ENCODE results near the gene BTG3.
A peak's percentile ranks its signal among the peaks of the same experiment; 100 is the strongest.

BTG3 gene

GRCh38 chr21:17607684-17608083, 5.0 kb downstream of the BTG3 start:
- Histone ChIP-seq H3K4me2 (ENCODE audit: low read depth, low read length, poor library complexity, severe bottlenecking) (peak overlapping the region; percentile 95), H3K4me1 (ENCODE audit: insufficient read depth, low read length, poor library complexity, severe bottlenecking) (peaks cover 69% of the 10 kb centered on the region), H3F3A (ENCODE audit: low read depth) (no peaks in the 10 kb centered on the region), H3K9me3 (ENCODE audit: insufficient read depth, low read depth, low read length) (no peaks in the 10 kb centered on the region), H3K27me3 (ENCODE audit: insufficient read depth, low read length, poor library complexity, severe bottlenecking) (no peaks in the 10 kb centered on the region), H3K9ac (ENCODE audit: low read depth, low read length, poor library complexity, severe bottlenecking) (peak overlapping the region; percentile 72), H3K79me2 (ENCODE audit: insufficient read depth, low read length) (peaks cover 97% of the 10 kb centered on the region), H3K4me3 (ENCODE audit: low read length, poor library complexity, severe bottlenecking) (peak overlapping the region; percentile 80), H3K36me3 (ENCODE audit: insufficient read depth, low read length) (peaks cover 32% of the 10 kb centered on the region), H4K20me1 (ENCODE audit: insufficient read depth, low read length, poor library complexity, severe bottlenecking) (peaks cover 85% of the 10 kb centered on the region), H3K9me2 (replicated peaks; ENCODE audit: low read depth, low read length) (no peaks in the 10 kb centered on the region), H2AFZ (ENCODE audit: low read length) (no peak overlapping the region)
- TF ChIP-seq EZH2phosphoT487 (IDR thresholded peaks at IDR 0.05; ENCODE audit: borderline replicate concordance) = no peak
- TF ChIP-seq, protein P1, sequence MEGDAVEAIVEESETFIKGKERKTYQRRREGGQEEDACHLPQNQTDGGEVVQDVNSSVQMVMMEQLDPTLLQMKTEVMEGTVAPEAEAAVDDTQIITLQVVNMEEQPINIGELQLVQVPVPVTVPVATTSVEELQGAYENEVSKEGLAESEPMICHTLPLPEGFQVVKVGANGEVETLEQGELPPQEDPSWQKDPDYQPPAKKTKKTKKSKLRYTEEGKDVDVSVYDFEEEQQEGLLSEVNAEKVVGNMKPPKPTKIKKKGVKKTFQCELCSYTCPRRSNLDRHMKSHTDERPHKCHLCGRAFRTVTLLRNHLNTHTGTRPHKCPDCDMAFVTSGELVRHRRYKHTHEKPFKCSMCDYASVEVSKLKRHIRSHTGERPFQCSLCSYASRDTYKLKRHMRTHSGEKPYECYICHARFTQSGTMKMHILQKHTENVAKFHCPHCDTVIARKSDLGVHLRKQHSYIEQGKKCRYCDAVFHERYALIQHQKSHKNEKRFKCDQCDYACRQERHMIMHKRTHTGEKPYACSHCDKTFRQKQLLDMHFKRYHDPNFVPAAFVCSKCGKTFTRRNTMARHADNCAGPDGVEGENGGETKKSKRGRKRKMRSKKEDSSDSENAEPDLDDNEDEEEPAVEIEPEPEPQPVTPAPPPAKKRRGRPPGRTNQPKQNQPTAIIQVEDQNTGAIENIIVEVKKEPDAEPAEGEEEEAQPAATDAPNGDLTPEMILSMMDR (conservative IDR thresholded peaks at IDR 0.05; ENCODE audit: low read length) = no peak

DNA sequence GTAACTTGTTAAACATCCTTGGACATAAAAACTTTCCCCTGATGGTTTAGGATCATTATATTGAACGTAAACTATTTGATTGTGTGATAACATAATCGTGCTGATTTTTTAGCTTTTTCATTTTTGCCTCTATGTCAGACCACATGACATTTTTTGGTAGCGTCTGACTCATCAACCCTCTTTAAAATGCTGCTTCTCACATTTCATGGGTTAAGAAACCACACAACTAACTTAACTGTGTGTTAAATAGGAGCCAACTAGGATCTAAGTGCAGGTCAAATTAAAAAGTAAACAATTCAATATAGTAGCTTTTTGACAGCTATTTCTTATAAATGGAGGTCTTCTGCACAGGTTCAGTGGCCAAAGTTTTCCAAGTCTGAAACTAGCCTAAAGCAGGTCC, 9.8 kb downstream of the BTG3 start:
- Histone ChIP-seq H2AFZ (ENCODE audit: low read length) (no peak overlapping the region), H3K27me3 (ENCODE audit: insufficient read depth, low read length, poor library complexity, severe bottlenecking) (no peaks in the 10 kb centered on the region), H3K9me2 (replicated peaks; ENCODE audit: low read depth, low read length) (no peaks in the 10 kb centered on the region), H3K4me3 (ENCODE audit: low read length, poor library complexity, severe bottlenecking) (peak overlapping the region; percentile 27), H3K4me1 (ENCODE audit: insufficient read depth, low read length, poor library complexity, severe bottlenecking) (peaks cover 54% of the 10 kb centered on the region), H3K36me3 (ENCODE audit: insufficient read depth, low read length) (peaks cover 67% of the 10 kb centered on the region), H3K79me2 (ENCODE audit: insufficient read depth, low read length) (peaks cover 96% of the 10 kb centered on the region), H3K9me3 (ENCODE audit: insufficient read depth, low read depth, low read length) (no peaks in the 10 kb centered on the region), H3K4me2 (ENCODE audit: low read depth, low read length, poor library complexity, severe bottlenecking) (peak overlapping the region; percentile 95), H3F3A (ENCODE audit: low read depth) (no peaks in the 10 kb centered on the region), H3K9ac (ENCODE audit: low read depth, low read length, poor library complexity, severe bottlenecking) (no peak overlapping the region), H4K20me1 (ENCODE audit: insufficient read depth, low read length, poor library complexity, severe bottlenecking) (peaks cover 82% of the 10 kb centered on the region)
- no peak for TF ChIP-seq EZH2phosphoT487 (IDR thresholded peaks at IDR 0.05; ENCODE audit: borderline replicate concordance)
- TF ChIP-seq, protein P1 (conservative IDR thresholded peaks at IDR 0.05; ENCODE audit: low read length) = no peak

DNA sequence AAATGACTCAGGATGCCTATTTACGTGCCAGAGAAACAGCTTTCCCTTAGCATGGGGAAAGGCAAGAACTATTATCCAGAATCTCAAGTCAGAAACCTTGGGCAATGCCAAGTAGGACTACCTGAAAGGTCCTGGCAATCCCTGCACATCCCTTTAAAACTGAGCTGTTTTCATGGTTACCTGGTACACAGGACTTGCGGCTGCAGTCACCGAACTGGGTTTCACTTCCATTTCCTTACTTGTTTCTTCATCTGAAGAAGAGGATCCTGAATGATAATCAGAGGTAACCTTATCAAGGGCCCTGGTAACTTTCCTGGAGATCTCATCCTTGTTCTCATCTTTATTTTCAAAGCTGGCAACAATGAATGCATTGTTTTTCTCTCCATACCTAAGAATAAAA, 14.3 kb downstream of the BTG3 start:
- peaks cover 19% of the 10 kb centered on the region for H3K4me1 ChIP-seq (ENCODE audit: insufficient read depth, low read length, poor library complexity, severe bottlenecking)
- H3K79me2 ChIP-seq (ENCODE audit: insufficient read depth, low read length) = peaks cover 51% of the 10 kb centered on the region
- no peak overlapping the region for H3K4me2 ChIP-seq (ENCODE audit: low read depth, low read length, poor library complexity, severe bottlenecking)
- H3K9me3 ChIP-seq (ENCODE audit: insufficient read depth, low read depth, low read length) = no peaks in the 10 kb centered on the region
- H3K4me3 ChIP-seq (ENCODE audit: low read length, poor library complexity, severe bottlenecking) = no peak overlapping the region
- no peak overlapping the region for H3K9ac ChIP-seq (ENCODE audit: low read depth, low read length, poor library complexity, severe bottlenecking)
- H4K20me1 ChIP-seq (ENCODE audit: insufficient read depth, low read length, poor library complexity, severe bottlenecking) = peaks cover 49% of the 10 kb centered on the region
- peaks cover 92% of the 10 kb centered on the region for H3K36me3 ChIP-seq (ENCODE audit: insufficient read depth, low read length)
- no peaks in the 10 kb centered on the region for H3F3A ChIP-seq (ENCODE audit: low read depth)
- TF ChIP-seq, protein P1 (conservative IDR thresholded peaks at IDR 0.05; ENCODE audit: low read length) = no peak
- no peak for TF ChIP-seq EZH2phosphoT487 (IDR thresholded peaks at IDR 0.05; ENCODE audit: borderline replicate concordance)
- no peak overlapping the region for H2AFZ ChIP-seq (ENCODE audit: low read length)
- no peaks in the 10 kb centered on the region for H3K9me2 ChIP-seq (replicated peaks; ENCODE audit: low read depth, low read length)
- H3K27me3 ChIP-seq (ENCODE audit: insufficient read depth, low read length, poor library complexity, severe bottlenecking) = no peaks in the 10 kb centered on the region

Measured in Loucy (cell line).